Measurements from ENCODE around the gene C19orf47.

C19orf47 gene

GRCh38 chr19:40270362-40271089, 77.7 kb downstream of the C19orf47 start:
- Histone ChIP-seq H3K4me3 (ENCODE audit: low read length) (no peak overlapping the region), H3K4me2 (ENCODE audit: low read length) (no peak overlapping the region), H3K36me3 (replicated peaks; ENCODE audit: low read depth, low read length) (peaks cover 10% of the 10 kb centered on the region), H4K20me1 (ENCODE audit: insufficient read depth, low read length) (peaks cover 80% of the 10 kb centered on the region), H3K4me1 (ENCODE audit: low read length) (peaks cover 15% of the 10 kb centered on the region), H2AFZ (ENCODE audit: low read depth, low read length) (no peak overlapping the region), H3K27me3 (ENCODE audit: low read depth, low read length) (no peaks in the 10 kb centered on the region), H3K9me3 (ENCODE audit: insufficient read depth, low read length) (no peaks in the 10 kb centered on the region), H3K9ac (ENCODE audit: low read length) (no peak overlapping the region), H3K27ac (ENCODE audit: low read length) (no peak overlapping the region), H3K79me2 (ENCODE audit: low read length) (peaks cover 90% of the 10 kb centered on the region)
- TF ChIP-seq CTCF (IDR thresholded peaks at IDR 0.05; ENCODE audit: low read depth, low read length) = no peak
